TTC549 (cell line): ENCODE measurements around the gene KCNQ1.

ENCODE experiments used
- FAIRE-seq: peaks from 2 replicates; lab custom pipeline; 2012; peaks lifted over from hg19 to GRCh38; lab: Jason Lieb, UNC

The KCNQ1 gene

DNA sequence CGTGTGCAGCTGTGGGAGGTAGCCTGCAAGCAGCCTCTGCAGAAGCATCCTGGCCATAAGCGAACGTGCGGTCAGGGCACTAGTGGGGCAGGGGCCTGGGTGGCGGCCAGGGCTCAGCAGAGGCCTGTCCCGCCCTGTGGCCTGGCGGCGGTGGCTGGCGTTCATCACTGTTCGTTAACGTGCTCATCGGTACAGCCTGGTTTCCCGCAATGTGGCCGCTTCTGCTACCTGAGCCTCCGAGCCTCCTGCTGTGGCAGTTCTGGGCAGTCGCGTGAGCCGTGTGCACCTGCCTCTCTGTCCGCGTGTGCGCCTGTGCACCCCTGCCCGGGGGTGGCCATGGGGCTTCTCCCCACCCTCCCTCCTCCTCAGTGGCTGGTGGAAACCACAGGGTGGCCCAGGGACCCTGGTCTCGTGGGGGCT, 137.1 kb downstream of the KCNQ1 start:
- no peak for FAIRE-seq

DNA sequence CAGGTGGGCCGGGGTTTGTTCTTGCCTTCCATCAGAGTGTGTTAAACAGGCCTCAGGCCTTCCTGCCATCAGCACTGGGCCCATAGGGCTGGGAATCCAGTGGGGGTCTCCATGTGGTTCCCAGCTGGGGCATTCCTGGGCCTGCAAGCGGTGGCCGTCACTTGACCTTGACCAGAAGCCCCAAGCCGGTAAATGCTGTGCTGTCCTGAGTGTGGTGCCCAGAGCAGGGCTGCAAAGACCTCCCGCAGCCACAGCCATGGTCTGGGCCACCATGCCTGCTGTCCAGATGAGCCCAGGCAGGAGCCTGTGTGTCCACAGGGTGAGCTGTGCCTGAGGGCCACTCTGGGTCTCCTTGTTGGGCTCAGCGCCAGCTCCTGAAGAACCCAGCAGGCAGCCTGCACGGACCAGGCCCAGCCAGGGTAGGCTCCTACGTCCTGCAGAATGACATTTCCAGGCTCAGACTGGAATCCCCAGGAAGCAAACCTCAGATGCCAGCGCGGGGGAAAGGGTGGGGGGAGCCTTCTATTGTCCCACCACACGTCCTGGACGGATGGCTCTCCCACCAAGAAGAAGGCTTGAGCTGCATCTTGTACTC, 137.6 kb downstream of the KCNQ1 start:
- FAIRE-seq = no peak

DNA sequence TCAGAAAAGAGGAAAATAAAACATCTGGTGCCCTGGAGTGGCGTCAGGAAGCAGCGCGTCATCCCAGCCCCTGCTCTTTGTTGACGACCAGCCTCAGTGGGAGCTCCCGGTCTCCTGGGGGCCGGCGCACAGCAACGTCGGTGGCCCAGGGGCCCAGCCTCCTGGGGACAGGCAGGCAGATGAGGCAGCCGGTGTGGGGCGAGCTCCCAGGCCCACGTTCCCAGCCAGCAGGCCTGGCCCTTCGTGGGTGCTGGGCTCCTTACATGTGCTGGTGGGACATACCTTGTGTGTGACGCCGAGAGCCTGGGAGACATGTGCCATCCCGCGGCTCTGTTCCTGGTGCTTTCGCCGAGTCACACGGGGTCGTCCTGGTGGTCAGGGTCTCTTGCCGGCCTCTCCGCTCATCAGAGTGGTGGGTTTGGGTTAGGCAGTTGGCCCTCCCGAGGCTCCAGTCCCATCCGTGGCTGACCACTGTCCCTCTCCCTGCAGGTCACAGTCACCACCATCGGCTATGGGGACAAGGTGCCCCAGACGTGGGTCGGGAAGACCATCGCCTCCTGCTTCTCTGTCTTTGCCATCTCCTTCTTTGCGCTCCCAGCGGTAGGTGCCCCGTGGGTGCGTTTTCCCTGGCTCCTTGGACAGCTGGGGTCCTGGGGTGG, 138.3 kb downstream of the KCNQ1 start:
- no peak for FAIRE-seq

DNA sequence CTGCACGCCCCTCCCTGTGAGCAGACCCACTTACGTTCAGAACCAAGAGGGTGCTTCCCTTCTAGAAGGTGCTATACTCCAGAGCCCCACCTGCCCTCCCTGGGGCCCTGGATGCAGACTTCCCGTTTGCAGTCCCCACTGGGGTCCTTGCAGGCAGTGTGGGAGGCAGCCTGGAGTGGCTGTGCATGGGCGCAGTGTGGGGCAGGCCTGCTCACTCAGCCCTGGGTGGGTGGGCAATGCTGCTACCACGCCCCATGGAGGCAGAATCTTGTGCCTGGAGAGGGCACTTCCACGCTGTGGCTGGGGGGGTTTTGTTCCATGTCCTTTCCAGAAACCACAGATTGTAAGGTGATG, 138.8 kb downstream of the KCNQ1 start:
- FAIRE-seq = no peak

DNA sequence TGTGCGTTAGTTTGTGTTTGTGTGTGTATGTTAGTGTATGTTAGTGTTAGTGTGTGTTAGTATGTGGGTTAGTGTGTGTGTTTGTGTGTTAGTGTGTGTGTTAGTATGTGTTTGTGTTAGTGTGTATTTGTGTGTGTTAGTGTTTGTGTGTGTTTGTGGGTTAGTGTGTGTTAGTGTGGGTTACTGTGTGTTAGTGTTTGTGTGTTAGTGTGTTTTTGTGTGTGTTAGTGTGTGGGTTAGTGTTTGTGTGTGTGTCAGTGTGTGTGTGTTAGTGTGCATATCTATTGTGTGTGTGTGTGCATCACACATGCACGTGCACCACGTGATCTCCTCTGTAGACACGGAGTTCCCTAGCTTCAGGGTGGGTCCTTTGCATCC, 139.6 kb downstream of the KCNQ1 start:
- no peak for FAIRE-seq

DNA sequence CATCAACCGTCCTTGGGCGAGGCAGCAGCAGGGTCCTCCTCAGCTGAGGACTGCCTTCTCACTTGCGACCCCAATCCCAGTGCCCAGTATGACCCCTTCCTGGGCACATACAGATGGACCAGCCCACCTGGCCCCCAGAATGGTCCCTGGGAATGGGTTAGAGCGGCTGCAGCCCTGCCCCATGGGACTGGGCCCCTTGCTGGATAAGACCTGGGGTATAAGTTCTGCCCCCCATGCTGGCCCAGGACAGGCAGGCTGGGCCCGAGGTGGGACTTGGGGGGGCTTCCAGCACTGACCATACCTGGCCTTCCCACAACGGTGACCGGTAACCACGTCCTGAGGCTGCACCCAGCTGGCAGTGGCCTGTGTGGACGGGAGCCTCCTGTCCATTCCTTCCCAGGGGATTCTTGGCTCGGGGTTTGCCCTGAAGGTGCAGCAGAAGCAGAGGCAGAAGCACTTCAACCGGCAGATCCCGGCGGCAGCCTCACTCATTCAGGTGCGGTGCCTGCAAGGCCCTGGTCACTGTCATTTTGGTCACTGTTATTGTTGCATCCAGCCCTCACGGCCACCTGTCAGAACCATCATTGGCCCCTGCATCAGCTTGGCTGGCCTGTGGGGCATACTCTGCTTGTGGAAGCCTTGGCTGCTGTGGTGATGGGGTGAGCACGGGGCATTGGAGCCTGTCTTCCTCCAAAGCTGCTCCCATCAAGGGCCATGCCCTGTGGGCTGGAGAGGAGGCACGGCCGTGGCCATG, 140.2 kb downstream of the KCNQ1 start:
- no peak for FAIRE-seq

DNA sequence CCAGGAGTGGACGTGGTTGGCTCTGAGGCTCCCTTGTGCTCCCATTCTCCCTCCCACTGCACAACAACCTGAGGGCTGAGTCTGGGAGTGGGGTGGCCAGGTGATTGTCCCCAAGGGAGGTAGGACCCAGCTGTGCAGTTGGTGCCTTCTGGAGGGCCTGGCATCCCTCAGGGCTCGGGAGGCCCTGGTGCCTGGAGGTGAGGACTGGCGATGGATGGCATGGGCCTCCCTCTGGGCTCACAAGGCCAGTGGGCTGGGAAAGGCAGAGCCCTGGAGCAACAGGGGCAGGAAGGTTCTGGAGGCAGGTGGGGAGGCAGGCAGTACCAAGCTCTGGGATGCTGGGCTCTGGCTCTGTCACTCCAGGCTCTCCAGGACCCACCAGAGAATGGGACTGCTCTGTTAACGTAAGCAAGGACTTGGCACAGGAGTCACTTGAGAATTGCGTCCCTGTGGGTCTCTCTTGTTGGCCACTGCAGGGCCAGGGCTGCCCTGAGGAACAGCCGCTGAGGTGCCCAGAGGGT, 140.8 kb downstream of the KCNQ1 start:
- FAIRE-seq = no peak

DNA sequence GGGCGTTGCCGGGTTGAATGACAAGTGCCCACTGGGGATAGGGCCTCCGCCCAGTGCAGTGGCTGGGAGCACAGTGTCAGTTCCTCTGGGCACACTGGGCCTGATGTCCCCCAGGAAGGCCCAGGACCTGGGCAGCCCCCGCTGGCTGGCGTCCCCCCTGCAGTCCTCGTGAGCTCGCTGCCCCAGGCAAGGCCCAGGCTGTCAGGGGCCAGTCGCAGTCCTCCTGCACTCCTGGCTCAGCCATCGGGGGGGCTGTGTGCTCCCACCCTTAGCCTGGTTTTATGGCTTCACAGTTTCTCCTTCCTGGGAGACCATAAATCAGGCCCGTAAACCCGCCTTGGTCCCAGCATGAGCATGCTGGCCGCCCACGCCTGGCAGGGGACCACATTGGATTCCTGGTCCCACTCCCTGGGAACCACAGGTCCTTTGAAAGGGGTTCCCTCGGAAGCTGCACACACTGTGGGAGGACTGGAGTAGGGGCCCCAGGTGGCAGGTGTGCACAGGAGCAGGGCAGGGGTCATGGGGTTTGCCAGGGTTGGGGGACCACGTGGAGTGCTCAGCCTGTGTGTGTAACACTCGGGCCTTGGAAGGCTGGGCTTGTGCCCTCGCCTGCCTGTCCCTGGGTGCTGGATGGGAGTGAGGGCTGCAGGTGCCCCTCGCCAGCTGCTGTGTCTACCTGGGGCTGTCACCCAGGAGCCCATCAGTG, 141.4 kb downstream of the KCNQ1 start:
- FAIRE-seq = no peak

DNA sequence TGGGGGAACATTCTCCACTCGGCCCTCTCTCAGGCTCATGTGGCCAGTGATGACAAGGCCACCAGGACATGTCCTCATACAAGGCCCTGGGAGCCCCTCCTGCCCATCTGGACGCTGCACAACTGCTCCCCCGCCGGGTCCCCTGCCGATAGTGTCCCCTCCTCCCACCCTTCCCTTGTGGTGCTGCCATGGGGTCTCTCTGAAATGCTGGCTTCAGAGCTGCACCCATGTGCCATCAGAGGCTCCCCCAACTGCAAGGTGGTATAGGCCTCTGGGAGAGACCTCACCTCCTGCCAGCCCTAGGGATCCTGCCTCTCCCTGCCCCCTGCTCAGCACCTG, 142.0 kb downstream of the KCNQ1 start:
- FAIRE-seq = no peak

DNA sequence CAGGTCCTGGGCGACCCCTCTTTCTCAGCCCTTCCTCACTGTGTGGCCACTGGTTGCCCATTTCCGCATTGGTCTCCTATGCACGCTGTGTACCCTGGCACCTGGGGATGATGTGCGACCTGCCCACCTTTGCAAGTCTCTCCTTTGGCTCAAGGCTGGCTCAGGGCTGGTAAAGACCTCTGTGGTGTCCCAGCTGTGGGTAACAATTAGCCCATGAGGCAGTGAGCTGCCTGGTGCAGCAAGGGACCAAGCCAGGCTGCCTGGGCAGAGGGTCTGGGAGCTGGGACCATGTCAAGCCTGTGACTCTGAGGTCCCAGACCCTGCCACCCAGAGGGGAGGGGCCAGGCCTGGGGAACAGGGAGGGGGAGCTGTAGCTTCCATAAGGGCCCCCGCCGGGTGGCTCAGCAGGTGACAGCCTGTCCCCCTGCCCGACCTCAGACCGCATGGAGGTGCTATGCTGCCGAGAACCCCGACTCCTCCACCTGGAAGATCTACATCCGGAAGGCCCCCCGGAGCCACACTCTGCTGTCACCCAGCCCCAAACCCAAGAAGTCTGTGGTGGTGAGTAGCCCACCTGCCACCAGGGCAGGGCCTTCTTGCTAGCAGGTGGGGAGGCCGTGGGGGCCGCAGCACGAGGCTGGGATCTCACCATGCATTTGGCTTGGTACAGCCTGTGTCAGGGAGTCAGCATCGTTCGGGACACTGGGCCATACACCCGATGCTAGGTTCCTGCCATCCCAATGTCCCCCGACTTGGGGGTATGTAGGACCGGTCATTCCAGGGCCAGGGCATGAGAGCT, 142.5 kb downstream of the KCNQ1 start:
- FAIRE-seq = no peak

DNA sequence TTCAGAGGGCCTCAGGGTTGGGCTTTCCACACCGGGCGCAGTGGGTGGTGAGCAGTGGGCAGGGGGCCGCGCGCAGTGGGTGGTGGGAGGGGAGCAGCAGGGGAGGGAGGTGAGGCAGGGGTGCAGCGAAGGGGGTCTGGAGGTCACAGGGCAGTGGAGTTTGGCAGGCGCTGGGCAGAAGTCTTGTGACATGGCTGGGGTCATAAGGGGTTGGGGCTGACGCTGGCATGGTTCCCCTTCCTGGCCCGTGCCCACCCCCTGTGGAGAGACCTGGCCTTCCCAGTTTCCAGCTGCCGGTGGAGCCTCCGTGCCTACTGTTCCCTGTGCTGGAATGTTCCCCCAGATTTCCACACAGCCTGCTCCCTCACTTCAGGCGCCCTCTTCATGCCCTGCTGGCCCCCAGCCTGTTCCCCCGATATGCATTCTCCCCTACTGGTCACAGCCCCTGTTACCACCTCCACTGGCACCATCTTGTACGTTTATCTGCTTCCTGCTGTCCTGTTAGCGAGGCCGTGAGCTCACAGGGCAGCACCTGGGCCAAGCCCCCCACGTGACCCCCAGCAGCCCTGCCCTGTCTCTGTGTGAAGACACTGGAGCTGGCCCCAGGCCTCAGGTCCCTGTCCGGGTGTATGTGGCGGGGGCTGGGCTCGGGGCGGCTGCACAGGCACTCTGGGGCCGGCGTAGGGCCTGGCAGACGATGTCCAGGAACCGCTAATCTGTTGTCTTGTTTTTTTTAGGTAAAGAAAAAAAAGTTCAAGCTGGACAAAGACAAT, 143.4 kb downstream of the KCNQ1 start:
- FAIRE-seq = no peak

DNA sequence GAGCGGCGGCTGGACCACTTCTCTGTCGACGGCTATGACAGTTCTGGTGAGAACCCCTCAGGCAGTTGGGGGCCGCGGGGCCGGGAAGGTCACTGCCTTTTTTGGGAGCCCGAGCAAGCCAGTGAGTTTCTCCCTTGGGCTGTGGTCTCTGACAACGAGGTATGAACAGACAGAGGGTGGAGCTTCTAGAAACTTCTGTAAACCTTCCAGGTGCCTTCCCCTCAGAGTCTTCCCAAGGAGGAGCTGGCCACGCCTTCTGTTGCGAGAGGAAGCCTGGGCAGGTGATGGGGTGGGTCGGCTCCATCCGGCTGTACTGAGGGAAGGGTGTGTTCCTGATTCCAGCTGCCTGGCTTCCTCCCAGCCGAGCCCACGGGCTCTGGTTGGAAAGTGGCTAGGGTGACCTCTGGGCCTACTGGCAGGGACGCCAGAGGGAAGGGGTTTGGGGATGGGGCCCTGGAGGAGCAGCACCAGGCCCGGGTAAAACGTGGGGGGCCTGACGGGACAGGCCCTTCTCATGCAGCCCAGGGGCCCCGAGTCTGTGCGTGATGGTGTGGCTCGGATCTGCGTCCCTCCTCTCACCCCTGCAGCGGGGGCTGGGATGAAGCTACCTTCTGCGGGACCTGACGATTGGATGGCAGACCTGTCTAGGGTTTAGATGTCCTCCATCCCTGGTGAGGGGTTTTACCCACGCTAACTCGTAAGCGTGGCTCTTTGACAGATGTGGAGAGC, 144.2 kb downstream of the KCNQ1 start:
- FAIRE-seq = no peak

DNA sequence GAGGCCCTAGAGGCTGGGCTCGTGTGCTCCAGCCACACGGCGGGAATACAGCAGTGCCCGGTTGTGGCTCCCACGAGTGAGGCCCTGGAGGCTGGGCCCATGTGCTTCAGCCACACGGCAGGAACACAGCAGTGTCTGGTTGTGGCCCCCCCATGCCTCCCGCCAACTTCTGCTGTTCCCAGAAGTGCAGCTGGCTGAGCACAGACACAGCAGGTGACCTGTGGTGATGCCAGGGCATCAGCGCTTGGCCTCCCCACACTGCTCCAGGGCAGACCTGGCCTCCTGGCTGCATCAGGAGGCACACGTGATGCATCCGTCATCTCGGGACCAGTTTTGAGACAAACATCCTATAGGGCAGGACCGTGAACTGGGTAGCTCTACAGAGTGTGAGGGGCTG, 144.7 kb downstream of the KCNQ1 start:
- no peak for FAIRE-seq

DNA sequence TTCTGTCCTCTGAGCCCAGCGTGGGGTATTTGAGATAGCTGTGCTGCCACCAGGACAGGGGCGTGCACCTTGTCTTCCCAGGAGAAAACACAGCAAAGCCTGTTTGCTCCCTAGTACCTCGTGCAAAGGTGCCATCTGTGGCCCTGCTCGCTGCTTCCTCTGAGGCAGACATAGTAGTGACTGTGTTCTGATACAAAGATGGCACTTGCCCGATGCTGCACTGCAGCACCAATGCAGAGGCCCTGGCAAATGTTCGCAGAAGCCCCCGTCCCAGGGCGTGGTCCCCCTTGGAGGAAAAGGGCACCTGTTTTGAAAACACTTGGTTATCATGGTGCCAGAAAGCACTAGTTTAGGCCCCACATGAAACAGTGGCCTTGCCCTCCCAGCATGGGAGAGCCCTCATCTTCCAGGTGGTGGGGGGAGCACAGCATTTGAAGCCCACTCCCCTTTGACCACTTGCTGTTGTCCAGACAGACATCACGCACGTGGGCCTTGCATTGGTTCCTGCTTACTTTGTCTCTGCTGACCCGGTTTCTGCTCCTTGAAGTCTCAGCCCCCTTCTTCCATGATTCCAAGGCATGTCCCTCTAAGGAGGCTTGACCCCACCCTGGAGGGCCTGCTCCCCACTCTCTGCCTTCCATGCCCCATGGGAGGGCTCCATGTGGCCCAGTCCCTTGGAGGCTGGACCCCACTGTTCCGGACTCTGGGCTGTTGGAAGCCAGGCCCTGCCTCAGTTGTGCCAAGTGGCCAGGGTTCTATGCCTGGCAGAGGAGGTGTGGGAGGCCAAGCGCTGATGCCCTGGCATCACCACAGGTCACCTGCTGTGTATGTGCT, 145.5 kb downstream of the KCNQ1 start:
- no peak for FAIRE-seq

DNA sequence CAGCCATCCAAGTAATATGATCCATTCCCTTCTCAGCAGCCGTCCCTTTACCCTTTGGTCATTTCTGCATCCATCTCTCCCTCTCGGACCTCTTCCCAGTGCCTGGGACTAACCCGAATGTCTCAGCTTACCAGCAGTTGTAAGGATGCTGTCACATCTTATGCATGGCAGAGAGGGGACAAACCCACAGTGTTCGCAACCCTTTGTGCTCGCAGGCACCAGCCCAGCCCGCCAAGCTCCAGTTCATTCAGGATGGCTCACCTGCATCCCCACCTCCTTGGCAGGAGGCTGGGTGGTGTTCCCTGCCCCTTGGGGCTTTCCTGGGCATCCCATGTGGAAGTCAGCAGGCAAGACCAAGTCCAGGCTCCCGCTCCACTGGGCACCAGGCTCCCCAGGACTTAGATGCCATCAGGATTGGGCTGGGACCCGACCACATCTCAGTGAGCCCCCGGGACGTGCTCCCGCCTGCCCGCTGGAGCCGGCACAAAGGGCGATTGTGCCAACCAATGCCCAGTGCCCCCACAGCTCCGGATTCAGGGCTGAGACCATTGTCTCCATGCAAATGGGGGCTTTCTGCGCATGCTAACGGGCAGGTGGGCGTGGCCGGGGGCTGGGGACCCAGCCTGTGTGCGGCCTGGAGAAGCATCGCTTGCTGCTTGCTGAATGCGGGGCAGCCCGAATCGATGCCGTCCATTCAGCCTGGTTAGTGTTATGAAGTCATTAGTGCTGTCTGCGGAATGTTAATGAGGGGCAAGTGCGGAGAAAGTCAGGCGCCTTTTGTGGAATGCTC, 146.4 kb downstream of the KCNQ1 start:
- no peak for FAIRE-seq

DNA sequence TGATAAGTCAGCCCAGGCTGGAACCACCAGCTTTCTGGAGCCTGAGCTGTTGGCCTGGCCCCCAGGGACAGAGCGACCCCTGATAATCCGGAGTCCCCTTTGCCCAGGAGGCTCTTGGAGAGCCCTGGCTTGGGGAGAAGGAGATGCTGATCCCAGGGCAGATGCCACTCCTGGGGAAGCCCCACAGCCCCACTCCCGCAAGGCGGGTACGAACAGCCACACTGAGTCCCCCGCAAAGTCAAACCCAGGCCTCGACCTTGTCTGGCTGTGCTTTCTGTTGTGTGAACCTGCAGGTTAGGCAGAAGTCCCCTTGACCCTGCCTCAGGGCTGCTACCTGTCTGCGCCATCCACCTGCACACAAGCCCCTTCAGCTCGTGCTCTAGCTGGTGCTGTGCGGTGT, 147.0 kb downstream of the KCNQ1 start:
- no peak for FAIRE-seq

DNA sequence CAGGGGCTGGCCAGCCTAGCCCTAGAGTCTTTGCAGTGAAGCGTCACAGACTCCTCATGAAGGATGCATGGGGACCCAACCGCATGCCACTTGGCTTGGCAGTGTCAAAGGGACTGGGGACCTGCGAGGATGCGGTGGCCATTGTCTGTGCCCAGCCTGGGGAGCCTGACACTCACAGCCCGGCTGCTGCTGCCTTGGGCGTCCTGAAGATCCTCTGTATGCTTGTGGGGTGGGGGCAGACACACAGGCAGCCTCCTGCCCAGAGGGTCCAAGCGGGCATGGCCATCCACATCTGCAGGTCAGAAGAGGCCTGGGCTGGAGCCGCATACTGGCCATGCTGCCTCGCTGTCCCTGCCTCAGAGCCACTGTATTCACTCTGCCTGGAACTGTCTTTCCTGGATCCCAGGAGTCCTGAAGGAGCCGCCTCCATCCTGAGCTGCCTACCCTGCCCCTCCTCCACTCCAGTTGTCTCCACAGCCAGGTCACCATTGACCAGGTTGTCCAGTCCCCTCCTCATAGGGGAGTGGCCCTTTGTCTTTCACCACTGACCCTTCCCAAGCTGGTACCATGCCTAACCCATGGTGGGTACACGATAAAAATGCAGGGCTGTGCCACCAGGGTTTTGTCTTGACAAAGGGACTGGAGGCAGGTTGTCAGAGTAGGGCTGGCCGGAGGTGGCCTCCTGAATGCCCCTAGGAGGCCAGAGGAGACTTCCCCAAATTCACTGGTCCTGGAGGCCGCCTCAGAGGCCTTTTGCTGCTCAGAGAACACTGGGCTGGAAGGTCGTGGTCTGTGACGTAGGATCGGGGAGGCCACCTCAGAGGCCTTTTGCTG, 148.0 kb downstream of the KCNQ1 start:
- no peak for FAIRE-seq

DNA sequence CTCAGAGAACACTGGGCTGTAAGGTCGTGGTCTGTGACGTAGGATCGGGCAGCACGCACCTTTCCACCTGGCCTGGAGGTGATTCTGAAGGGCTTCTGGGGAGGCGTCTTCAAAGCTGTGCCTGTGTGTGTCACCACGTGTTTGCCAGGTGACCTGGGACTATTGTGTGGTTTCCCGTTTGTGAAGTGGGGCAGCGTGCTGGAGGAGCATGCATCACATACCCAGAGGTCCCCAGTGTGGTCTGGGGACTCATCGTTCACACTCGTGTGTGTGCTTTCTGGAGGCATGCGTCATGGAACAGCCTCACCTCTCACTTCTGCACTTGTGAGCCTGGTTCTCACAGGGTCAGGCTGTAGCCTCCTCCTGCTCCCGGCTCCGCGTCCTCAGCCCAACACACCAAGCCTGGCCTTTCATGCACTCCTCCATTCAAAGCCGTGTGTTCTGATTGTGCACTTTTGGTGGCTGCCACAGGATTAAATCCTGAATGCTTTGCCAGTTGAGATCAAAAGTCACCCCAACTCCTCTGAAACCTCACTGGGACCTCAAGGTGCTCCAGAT, 148.7 kb downstream of the KCNQ1 start:
- no peak for FAIRE-seq
